Ammon's horn (tissue), 1 donor: ENCODE data around the gene AFF3.

ENCODE experiments used
- DNase-seq: peaks from one replicate; pipeline ENCODE4 v3.0.0-alpha.2; 2016; ENCODE audit warnings: low spot score

AFF3 gene

DNA sequence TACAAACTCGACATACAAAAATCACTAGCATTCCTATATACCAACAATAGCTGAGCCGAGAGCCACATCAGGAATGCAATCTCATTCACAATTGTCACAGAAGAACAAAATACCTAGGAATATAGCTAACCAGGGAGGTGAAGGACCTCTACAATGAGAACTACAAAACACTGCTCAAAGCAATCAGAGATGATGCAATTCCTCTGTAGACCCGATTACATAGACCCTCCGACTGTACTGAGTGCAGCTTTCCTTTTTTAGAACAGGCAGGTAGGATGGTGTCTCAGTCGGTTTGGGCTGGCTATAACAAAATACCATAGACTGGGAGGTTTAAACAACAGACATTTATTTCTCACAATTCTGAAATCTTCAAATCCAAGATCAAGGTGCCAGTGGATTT is 513.1 kb downstream of the AFF3 start:
- no peak for DNase-seq

DNA sequence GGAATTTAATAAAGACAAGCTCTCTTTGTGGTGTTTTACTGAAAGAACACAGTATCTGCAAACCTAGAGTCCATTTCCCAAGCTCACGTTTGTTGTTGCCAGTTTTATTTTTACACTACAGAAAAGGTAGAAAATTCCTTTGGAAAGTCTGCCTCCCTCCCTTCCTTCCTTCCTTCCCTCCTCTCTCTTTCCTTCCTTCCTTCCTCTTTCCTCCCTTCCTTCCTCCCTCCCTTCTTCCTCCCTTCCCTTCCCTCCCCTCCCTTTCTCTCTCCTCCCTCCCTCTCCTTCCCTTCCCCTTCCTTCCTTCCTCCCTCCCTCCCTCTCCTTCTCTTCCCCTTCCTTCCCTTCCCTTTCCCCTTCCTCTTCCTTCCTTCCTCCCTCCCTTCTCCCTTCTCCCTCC is 516.2 kb downstream of the AFF3 start:
- DNase-seq: no peak

DNA sequence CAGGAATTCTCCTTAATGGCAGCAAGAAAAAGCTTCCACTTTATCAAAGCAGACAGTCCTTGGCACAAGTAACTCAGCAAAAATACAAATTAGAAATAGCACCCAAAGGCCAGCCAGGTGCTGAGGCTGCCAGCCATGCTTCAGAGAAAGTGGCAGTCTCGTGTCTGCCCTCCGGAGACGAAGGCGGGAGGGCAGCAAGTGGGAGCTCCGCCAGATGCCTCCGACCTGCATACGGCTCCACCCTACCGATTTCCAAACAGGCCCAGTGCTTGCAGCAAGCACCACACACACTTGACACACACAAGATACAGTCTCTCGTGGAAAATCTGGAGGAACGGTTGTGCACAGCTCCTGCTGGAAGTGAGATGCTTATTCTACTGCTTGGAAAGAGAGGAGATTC is 517.7 kb downstream of the AFF3 start:
- DNase-seq: no peak

DNA sequence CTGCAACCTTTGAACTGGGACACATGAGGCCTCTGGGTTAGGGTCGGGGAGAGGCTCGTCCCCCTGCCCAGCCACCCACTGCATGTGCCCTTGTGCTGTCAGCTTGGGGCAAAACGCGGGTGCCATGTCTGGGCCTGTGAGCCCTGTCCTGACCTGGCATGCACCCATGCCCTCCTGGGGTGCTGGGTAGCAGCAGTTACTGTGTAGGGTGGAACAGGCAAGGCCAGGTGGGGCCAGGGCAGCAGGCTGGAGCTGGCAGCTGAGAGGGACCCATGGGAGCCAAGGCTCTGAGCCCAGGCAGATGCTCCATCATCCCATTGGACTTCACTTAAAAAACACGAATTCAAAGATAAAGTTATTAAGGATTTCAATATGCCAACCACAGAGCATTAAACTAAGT is 518.8 kb downstream of the AFF3 start:
- DNase-seq: no peak

DNA sequence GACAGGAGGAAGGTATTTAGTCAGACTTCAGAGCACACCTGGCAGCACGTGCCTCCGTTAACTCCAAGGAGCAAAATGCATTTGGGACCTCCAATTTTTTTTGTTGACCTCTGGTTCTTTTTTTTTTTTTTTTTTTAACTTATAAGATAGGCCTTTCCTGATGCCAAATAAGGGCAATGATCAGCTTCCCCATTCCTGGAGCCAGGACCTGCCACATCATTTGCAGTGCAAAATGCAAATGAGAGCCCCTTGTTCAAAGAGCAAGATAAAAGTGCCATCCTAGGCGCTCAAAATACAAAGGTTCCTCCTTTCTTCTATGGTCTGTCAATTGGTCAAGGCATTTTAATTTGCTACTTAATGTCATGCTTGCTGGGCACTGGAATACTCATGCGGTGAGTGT is 519.4 kb downstream of the AFF3 start:
- no peak for DNase-seq

- DNase-seq: no peak
These were observed 519.9 kb downstream of the AFF3 start for GRCh38 chr2:99622534-99622933.

DNA sequence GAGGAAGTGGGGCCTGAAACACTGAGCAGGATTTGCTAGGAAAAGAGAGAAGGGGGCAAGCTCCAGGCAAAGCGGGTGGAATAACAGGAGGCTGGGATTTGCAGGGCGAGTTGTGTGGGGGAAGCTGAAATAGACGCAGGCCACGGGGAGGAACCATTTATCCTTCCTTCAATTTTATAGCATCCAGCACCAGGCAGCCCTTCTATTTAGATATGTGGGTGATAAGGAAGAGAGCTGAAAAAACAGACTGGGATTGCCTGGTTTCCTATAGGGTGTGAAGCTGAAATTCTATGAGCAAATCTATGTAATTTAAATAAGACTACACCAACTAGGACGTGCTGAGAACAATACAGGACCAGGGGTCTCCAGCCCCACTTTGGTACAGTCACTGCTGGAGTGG is 520.6 kb downstream of the AFF3 start:
- no peak for DNase-seq

- no peak for DNase-seq
These were observed 521.3 kb downstream of the AFF3 start for GRCh38 chr2:99621106-99621505.

- no peak for DNase-seq
These were observed 523.2 kb downstream of the AFF3 start for GRCh38 chr2:99619151-99619550.

DNA sequence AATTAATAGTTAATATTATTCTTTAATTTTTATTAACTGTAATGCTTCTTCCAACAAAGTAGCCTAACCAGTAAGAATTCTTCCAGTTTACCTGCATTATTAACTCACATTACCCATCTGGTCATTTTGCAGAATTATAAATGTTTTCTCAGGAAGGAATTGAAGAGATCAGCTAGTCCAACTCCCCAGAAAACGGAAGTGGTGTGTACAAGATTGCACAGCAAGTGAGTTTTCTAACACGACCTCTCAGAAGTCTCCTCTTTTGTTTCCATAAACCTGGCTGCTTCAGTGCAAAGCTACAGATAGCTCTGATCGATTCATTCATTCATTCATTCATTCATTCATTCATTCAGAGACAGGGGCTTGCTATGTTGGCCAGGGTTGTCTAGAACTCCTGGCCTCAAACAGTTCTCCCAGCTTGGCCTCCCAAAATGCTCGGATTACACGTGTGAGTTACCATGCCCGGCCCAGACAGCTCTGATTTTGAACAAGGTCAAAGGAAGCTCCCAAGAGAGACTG is 523.8 kb downstream of the AFF3 start:
- DNase-seq: no peak

DNA sequence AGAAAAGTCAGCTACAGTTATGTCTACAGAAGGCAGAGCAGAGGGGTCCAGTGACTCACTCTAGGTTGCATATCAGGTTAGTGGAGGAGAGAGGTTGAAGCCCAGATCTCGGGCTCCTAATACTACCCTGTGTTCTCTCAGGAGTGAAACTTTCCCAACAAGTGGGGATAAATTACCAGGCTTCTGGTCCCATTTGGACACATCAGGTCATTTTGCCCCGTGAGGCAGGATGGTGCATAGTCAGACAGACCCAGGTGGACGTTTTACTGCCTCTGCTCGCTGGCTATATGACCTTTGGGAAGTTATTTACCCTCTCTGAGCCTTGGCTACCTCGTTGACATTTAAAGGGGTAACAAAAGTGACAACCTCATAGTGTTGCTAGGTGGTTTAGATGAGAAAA is 524.6 kb downstream of the AFF3 start:
- DNase-seq: no peak

DNA sequence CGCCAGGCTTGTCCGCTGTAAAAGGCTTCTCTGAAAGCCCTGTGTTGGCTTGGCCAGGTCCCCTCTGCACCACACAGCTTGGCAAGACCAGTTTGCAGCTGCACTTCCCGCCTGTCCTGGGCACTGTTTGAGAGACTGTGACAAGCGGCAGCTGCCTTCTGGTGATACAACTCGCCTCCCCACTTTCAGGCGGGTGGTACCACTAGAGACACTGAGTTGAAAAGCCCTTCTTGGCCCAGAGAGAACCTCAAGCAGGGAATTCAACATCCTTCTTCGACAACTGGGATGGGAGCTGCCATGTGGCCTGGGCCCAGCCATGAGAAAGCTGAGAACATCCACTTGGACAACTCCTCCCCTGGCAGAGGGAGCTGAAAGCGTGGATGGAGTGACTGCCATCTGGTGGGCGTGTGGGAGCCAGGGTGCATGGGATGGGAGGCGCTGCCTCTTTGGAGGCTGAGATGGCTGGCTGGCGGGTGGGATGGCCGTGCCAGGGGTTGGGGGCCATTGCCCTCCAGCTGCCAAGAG is 527.1 kb downstream of the AFF3 start:
- DNase-seq: peak; percentile 65

- DNase-seq: no peak
These were observed 528.4 kb downstream of the AFF3 start for GRCh38 chr2:99613980-99614379.

DNA sequence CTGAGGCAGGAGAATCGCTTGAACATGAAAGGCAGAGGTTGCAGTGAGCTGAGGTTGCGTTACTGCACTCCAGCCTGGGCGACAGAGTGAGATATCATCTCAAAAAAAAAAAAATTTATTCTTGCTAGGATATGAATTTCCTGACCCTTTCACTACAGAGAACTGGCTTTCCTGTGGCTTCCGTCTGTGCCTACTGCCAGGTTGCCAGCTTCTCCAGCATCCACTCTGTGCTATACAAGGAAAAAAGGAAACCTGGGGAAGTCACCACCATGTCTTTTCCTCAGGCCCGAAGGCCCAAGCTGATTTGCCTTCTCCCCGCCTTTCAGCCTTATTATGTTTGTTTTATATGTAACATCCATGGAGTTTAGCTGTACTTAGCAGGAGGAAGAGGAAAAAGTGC is 530.6 kb downstream of the AFF3 start:
- no peak for DNase-seq

DNA sequence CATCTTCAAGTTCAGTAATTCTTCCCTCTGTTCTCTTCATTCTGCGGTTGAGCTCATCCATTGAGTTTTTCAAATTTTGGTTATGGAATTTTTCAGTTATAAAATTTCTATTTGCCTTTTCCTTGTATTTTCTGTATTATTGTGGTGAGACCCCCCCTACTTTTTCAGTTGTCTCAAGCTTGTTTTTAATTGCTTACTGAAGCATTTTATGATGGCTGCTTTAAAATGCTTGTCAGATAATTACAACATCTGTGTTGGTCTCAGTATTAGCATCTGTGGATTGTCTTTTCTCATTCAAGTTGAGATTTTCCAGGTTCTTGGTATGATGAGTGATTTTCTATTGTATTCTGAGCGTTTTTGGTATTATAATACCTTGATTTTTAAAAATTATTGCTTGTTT is 531.4 kb downstream of the AFF3 start:
- DNase-seq: no peak

GRCh38 chr2:99609851-99610381 is 532.5 kb downstream of the AFF3 start:
- no peak for DNase-seq

- DNase-seq: no peak
These were observed 533.5 kb downstream of the AFF3 start for GRCh38 chr2:99608861-99609260.

- DNase-seq: no peak
These were observed 534.4 kb downstream of the AFF3 start for GRCh38 chr2:99607861-99608491.

DNA sequence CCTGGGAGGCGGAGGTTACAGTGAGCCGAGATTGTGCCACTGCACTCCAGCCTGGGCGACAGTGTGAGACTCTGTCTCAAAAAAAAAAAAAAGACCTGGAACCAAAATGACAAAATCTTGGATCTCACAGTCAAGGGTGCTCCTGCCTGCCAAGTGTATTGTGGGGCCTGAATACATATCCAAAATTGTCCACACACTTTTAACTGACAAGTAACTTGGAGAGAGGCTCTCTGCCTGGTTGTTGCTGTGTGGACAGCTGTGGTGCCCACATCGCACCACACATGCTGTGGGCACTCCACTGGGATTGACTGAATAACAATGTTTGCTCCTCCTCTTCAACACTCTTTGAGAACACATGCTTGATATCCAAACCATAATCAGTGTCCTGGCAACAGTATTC is 534.9 kb downstream of the AFF3 start:
- no peak for DNase-seq

- DNase-seq: no peak
These were observed 537.4 kb downstream of the AFF3 start for GRCh38 chr2:99605036-99605435.

- DNase-seq: no peak
These were observed 539.9 kb downstream of the AFF3 start for GRCh38 chr2:99602476-99602875.

DNA sequence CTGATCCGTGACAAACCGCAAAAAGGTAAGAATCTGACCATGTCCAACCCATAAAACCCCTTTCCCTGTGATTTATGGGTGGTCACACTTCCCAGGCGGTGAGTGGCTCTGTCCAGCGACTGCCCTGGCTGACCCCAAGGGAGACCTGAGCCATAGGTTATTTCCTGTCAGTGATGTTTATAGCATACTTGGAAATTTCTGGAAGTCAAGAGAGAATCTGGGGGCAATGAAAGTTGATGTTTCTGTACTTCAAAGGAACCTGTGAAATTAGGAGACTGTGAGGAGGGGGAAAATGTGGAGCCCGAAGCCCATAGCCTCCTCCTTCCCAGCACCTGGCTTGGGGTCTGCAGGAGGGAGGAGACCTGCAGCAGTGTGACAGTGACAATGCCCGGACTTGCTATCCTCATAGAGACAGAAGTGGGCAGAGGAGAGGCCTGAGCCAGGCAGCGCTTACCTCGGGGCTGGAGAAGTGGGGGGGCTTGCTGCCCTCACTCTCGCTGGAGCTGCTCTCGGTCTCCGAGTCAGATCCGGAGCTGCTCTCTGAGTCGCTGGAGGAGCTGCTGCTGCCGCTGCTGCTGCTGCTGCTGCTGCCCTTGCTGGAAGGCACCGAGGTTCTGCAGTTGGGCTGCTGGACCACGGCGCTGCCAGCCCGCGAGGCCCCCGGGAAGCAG is 541.3 kb downstream of the AFF3 start:
- DNase-seq: no peak

DNA sequence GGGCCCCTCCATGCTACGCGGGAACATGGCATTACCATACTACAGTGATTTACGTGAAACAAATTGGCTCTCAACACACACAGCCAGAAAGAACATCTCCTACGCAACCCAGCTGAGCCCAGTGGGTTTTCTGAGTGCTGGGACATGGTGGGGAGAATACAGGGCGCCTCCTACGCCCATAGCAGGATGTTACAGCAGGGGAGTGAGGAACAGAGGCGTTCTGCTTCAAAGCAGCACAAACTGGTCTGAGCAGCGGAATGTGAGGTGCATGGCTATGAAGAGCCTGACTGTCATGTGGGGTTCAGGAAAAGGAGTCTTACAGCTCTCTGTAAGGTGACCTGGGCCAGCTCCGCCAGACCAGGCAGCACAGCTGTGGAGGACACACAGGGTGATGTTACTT is 543.9 kb downstream of the AFF3 start:
- DNase-seq: peak; percentile 77
